A549 (cell line): ENCODE data around the gene CENPM. TPM values are rescaled to one million over a fixed set of nuclear protein-coding genes. Genes with fewer than 3 reads are reported as not detected.

Experiments
- ATAC-seq, 2 experiments: fragments of 200-7000 bp in 1 of 2; fragments of >200 bp in 1 of 2; cut with Nextera tagmentation in 1 of 2; cut with Tn5 transposase in 1 of 2; 3 replicates each; pipeline versions ENCODE4 v1.8.0 to v1.9.1; 2018 to 2020; ENCODE audit warnings: mild to moderate bottlenecking in 1 of 2, moderate library complexity in 1 of 2
- CTCF ChIA-PET: fragments of 300-600 bp; sonication (Branson Sonifier 250); formaldehyde crosslinking; extraction: SDS; loops from one replicate; lab custom pipeline; 2021; ENCODE audit warnings: antibody characterized with exemption, inconsistent platforms; lab: Yijun Ruan, JAX
- POLR2A ChIA-PET: fragments of 350-600 bp; formaldehyde crosslinking; extraction: SDS; loops from one replicate; lab custom pipeline; 2021; ENCODE audit warnings: antibody characterized with exemption, inconsistent platforms; lab: Yijun Ruan, JAX
- DNase-seq, 2 experiments: peaks; one replicate each; pipeline versions ENCODE4 v3.0.0 to v3.0.0-alpha.2; 2011 to 2016; ENCODE audit warnings: low read depth in 1 of 2, low spot score in 1 of 2
- FAIRE-seq: peaks from 2 replicates; lab custom pipeline; 2011; peaks lifted over from hg19 to GRCh38; lab: Jason Lieb, UNC
- H3K27ac ChIP-seq, 2 experiments: fragments of >200 bp; sonication (Bioruptor Twin); formaldehyde crosslinking; 3 replicates each; pipeline ENCODE4 v1.5.1; 2016 to 2017
- H3K4me1 ChIP-seq: fragments of >200 bp; sonication (Bioruptor Twin); formaldehyde crosslinking; 3 replicates; pipeline ENCODE4 v1.6.1; 2016
- H3K4me2 ChIP-seq: fragments of >200 bp; sonication (Bioruptor Twin); formaldehyde crosslinking; 3 replicates; pipeline ENCODE4 v1.6.1; 2016
- H3K4me3 ChIP-seq: fragments of >200 bp; sonication (Bioruptor Twin); formaldehyde crosslinking; 3 replicates; pipeline ENCODE4 v1.5.1; 2016
- H3K9me3 ChIP-seq: fragments of >200 bp; sonication (Bioruptor Twin); formaldehyde crosslinking; 3 replicates; pipeline ENCODE4 v1.6.1; 2016
- BHLHE40 ChIP-seq: IDR thresholded peaks from 2 replicates; pipeline ENCODE4 v1.6.1; 2012; ENCODE audit warnings: low read depth, low read length, inconsistent platforms
- CBX8 ChIP-seq: fragments of 200-600 bp; sonication (generic); IDR thresholded peaks from 2 replicates; pipeline ENCODE4 v1.6.1; 2016
- CTCF ChIP-seq: fragments of >200 bp; sonication (Bioruptor Twin); formaldehyde crosslinking; IDR thresholded peaks from 3 replicates; pipeline ENCODE4 v1.5.1; 2016
- E2F6 ChIP-seq: IDR thresholded peaks from 2 replicates; pipeline ENCODE4 v1.6.1; 2012; ENCODE audit warnings: low read depth, borderline replicate concordance
- ESRRA ChIP-seq: fragments of 150-350 bp; IDR thresholded peaks from 2 replicates; pipeline ENCODE4 v1.6.1; 2014; ENCODE audit warnings: mild to moderate bottlenecking, low read length, borderline replicate concordance
- HOXA7 ChIP-seq: fragments of 250-450 bp; sonication (Bioruptor Pico); IDR thresholded peaks from 2 replicates; pipeline ENCODE4 v1.5.0; 2020; ENCODE audit warnings: mild to moderate bottlenecking, moderate library complexity
- HOXB13 ChIP-seq: fragments of 250-450 bp; sonication (Bioruptor Pico); IDR thresholded peaks from 2 replicates; pipeline ENCODE4 v1.5.0; 2020; ENCODE audit warnings: low read depth, mild to moderate bottlenecking, moderate library complexity
- MAX ChIP-seq: IDR thresholded peaks from 2 replicates; pipeline ENCODE4 v1.6.1; 2012
- MYC ChIP-seq: IDR thresholded peaks from 2 replicates; pipeline ENCODE4 v1.6.1; 2012; ENCODE audit warnings: mild to moderate bottlenecking, inconsistent platforms, low read length, improper control_type of control experiment, borderline replicate concordance
- NFE2L2 ChIP-seq: fragments of 150-350 bp; conservative IDR thresholded peaks from 2 replicates; pipeline ENCODE4 v1.6.1; 2014; ENCODE audit warnings: low read length
- PHF8 ChIP-seq: fragments of 200-600 bp; sonication (generic); IDR thresholded peaks from 2 replicates; pipeline ENCODE4 v1.6.1; 2016; ENCODE audit warnings: low read depth, mild to moderate bottlenecking, antibody characterized with exemption, moderate library complexity, borderline replicate concordance
- POLR2A ChIP-seq: IDR thresholded peaks from 2 replicates; pipeline ENCODE4 v1.6.1; 2012; ENCODE audit warnings: mild to moderate bottlenecking, low read length
- RAD21 ChIP-seq, 2 experiments: fragments of >200 bp in 1 of 2; sonication (Bioruptor Twin) in 1 of 2; formaldehyde crosslinking in 1 of 2; IDR thresholded peaks in 1 of 2; conservative IDR thresholded peaks in 1 of 2; 2 replicates in 1 of 2; 3 replicates in 1 of 2; pipeline ENCODE4 v1.6.1; 2012 to 2018; ENCODE audit warnings: inconsistent platforms in 1 of 2
- SREBF2 ChIP-seq: fragments of 450-650 bp; IDR thresholded peaks from 2 replicates; pipeline ENCODE4 v1.6.1; 2014; ENCODE audit warnings: mild to moderate bottlenecking, moderate library complexity
- ZFP36 ChIP-seq: fragments of 450-650 bp; IDR thresholded peaks from 2 replicates; pipeline ENCODE4 v1.6.1; 2014; ENCODE audit warnings: borderline replicate concordance; ENCODE audit not compliant: partially characterized antibody
- WGBS: methylation state at CpG from one replicate; pipeline ENCODE4 v1.1.6; 2017; ENCODE audit errors: missing lambda C conversion rate; 5-methylcytosine and 5-hydroxymethylcytosine counted together
- polyA minus RNA-seq: library from RNA; depleted of rRNA, polyadenylated mRNA; stranded (reverse); fragments of >200 nt; gene quantifications from 2 replicates; pipeline ENCODE4 v1.2.3, GENCODE V29; 2011; rRNA and poly(A)+ RNA removed
- polyA plus RNA-seq, 4 experiments: library from polyadenylated mRNA; depleted of rRNA in 3 of 4; stranded (reverse); fragments of >200 nt; fragmentation: RNase III in 1 of 4; extraction: RNeasy Plus Mini Kit Qiagen cat#74134 plus additional on column Dnase treatment in 1 of 4; gene quantifications; 2 replicates in 3 of 4; 3 replicates in 1 of 4; pipeline ENCODE4 v1.2.3, GENCODE V29; 2011 to 2017
- TF ChIP-seq, protein P1 (sequence below): fragments of 200-600 bp; sonication (generic); IDR thresholded peaks from 2 replicates; pipeline ENCODE4 v1.6.1; 2016; ENCODE audit warnings: antibody characterized with exemption, mild to moderate bottlenecking, moderate library complexity
- TF ChIP-seq, protein P2 (sequence below): fragments of 450-650 bp; IDR thresholded peaks from 2 replicates; pipeline ENCODE4 v1.6.1; 2014; ENCODE audit warnings: antibody characterized with exemption

CENPM gene
- 22.3 and 23.9 TPM in 2 replicates for polyA plus RNA-seq (2011; rRNA removed)
- polyA plus RNA-seq (2012; cell fraction: cytosol; rRNA removed), result 73.2 and 81.0 TPM in 2 replicates
- 79.3 and 105 TPM in 2 replicates for polyA plus RNA-seq (2012; cell fraction: nucleus; rRNA removed)
- polyA plus RNA-seq (2017; fragmentation: RNase III; extraction: RNeasy Plus Mini Kit Qiagen cat#74134 plus additional on column Dnase treatment), result 34.7 to 40.1 TPM (median 36.5 TPM) in 3 replicates
- polyA minus RNA-seq, result 19.6 and 24.1 TPM in 2 replicates

DNA sequence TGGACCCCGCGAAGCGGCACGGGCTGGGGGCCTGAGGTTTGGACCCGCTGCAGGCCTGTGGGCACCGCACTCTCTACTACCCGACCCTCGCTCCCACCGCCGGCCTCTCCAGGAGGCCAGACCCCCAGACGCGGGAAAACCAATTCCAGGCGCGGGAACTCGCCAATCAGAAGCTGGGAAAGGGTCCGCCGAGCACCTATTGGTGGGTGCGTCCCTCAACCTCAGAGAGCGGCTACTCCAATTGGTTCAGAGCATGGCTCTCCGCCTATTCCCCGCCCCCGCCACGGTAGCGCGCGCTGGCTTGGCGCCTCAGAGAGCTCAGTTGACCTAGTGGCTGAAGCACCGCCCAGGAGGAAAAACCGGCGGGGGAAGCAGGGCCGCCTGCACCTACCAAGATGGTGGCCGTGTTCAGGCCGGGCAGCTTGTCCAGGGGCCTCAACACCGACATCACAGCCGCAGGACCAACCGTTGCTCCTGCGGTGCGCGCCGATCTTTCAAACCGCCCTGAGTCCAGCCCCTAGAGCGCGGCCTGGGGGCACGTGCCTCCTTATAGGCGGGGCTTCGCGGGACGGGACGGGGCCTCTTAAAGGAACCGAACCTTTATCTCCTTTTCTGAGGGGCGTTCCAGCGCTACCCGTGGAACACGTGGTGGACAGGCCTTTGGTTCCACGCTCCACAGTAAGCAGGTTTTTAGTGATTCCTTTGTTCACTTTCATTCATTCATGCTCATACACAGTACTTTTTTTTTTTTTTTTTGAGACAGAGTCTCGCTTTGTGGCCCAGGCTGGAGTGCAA, at the start of gene CENPM:
Gene CENPM (minus strand): TSS at position 524 of the 795 bp plus-strand sequence. CDS start 76 bp downstream, at position 448.
- peak within 1 kb of the TSS; percentile 80 for H3K4me2 ChIP-seq
- H3K9me3 ChIP-seq, result no peaks in the 10 kb centered on the region
- DNase-seq (peak; percentile 75 to 95), ATAC-seq (peak; percentile 97 to 98), FAIRE-seq (no peak)
- peak within 1 kb of the TSS; percentile 92 for H3K4me3 ChIP-seq
- H3K27ac ChIP-seq, result peak within 1 kb of the TSS; percentile 90 to 95
- peaks cover 12% of the 10 kb centered on the region; the same call in 2 of the 3 replicates for H3K4me1 ChIP-seq
- 7% methylated on average over 15 of the region's 56 CpGs for WGBS
- CTCF ChIA-PET, result interaction anchor here (1.1 to 2.2 kb wide), 6 partner anchors 9 to 282 kb away, joined by 3 to 18 read pairs (median 5); no protein-coding TSS in a partner anchor
- no peak for TF ChIP-seq SREBF2
- no peak for TF ChIP-seq NFE2L2
- 0 out of 2 replicates have a peak, but pooled peaks have one; percentile 57 for TF ChIP-seq HOXB13 (CRISPR knock-in tag)
- peak; percentile 96 for TF ChIP-seq E2F6
- peak; percentile 26; the same call in 1 of the 2 replicates for TF ChIP-seq POLR2A
- peak; percentile 84 for TF ChIP-seq MAX
- peak; percentile 66; the same call in 1 of the 2 replicates for TF ChIP-seq MYC
- no peak for TF ChIP-seq PHF8
- TF ChIP-seq ZFP36, result no peak
- no peak for TF ChIP-seq RAD21 (conservative IDR thresholded peaks at IDR 0.05 in 1 of 2, IDR thresholded peaks at IDR 0.05 in 1 of 2)
- TF ChIP-seq, protein P1, sequence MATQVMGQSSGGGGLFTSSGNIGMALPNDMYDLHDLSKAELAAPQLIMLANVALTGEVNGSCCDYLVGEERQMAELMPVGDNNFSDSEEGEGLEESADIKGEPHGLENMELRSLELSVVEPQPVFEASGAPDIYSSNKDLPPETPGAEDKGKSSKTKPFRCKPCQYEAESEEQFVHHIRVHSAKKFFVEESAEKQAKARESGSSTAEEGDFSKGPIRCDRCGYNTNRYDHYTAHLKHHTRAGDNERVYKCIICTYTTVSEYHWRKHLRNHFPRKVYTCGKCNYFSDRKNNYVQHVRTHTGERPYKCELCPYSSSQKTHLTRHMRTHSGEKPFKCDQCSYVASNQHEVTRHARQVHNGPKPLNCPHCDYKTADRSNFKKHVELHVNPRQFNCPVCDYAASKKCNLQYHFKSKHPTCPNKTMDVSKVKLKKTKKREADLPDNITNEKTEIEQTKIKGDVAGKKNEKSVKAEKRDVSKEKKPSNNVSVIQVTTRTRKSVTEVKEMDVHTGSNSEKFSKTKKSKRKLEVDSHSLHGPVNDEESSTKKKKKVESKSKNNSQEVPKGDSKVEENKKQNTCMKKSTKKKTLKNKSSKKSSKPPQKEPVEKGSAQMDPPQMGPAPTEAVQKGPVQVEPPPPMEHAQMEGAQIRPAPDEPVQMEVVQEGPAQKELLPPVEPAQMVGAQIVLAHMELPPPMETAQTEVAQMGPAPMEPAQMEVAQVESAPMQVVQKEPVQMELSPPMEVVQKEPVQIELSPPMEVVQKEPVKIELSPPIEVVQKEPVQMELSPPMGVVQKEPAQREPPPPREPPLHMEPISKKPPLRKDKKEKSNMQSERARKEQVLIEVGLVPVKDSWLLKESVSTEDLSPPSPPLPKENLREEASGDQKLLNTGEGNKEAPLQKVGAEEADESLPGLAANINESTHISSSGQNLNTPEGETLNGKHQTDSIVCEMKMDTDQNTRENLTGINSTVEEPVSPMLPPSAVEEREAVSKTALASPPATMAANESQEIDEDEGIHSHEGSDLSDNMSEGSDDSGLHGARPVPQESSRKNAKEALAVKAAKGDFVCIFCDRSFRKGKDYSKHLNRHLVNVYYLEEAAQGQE, result no peak
- no peak for TF ChIP-seq HOXA7
- TF ChIP-seq BHLHE40, result peak; percentile 81
- no peak for TF ChIP-seq ESRRA
- TF ChIP-seq CTCF, result no peak
- no peak for TF ChIP-seq CBX8
- TF ChIP-seq, protein P2, sequence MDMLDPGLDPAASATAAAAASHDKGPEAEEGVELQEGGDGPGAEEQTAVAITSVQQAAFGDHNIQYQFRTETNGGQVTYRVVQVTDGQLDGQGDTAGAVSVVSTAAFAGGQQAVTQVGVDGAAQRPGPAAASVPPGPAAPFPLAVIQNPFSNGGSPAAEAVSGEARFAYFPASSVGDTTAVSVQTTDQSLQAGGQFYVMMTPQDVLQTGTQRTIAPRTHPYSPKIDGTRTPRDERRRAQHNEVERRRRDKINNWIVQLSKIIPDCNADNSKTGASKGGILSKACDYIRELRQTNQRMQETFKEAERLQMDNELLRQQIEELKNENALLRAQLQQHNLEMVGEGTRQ, result peak; percentile 90
- POLR2A ChIA-PET, result interaction anchor here (0.5 to 1.1 kb wide), 3 partner anchors 122 to 249 kb away, joined by 4 to 5 read pairs (median 5); partner anchors contain the start of gene CCDC134
